ENCODE results near the gene ALDH1A3.
A peak's percentile ranks its signal among the peaks of the same experiment; 100 is the strongest.

The ALDH1A3 gene

DNA sequence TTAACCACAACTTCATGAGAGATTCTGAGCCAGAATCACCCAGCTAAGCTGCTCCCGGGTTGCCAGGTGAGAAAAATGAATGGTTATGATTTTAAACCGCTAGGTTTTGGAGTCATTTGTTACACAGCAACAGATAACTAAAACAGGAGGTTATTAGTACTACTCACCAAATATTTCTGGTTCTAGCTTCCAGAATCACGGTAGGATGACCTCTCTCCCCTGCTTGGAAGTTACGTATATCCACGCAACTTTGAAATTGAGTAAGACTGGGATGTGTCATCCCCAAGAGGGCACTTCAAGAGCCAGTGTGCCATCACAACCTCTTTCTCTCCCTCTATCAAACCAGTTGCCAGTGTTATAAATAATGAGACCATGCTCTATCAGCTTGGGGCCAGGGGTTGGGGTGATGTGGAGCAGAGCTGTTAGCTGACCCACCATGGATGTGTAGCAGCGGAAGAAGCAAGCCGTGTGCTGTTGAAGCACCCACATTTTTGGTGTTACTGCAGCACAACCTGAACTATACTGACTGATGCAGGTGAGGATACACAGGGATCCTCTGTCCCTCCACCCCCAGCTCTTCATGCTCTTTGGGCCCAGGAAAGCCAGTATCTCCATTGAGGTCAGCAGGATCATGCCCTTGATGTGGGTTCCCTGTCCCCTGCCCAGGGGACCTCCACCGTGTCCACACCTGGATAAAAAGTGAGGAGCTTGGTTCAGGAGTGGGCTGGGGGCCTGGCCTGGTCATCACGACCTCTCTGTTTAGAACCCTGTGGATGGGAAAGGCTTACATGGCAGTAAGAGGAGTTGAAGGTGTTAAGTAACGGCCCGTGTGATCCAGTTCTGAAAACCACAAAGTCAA lies 19.4 kb upstream of the ALDH1A3 start:
- no peak for DNase-seq (ENCODE audit: low read depth)

GRCh38 chr15:100860829-100861510 lies 18.7 kb upstream of the ALDH1A3 start:
- no peak for DNase-seq (ENCODE audit: low read depth)

DNA sequence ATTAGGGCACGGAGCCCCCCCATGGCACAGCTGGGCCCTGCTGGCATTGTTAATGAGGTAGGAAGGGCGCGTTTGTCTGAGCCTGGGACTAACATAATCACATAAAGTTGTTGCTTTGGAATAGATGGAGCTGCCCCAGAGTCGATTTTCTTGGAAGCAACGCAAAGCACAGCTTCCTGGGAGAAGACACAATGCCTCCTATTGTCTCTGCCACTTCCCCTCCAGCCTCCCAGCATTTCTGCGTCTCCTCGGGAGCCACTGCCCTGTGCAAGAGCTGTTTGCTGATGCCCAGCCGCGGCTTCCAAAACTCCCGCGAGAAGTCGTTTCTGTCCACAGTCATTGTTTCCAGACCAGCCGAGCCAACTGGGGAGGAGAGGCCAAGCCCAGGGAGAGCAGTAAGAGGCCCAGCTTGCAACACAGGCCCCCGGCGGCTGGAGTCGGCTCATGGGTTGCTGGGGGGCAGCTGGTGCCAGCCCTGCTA lies 18.1 kb upstream of the ALDH1A3 start:
- DNase-seq (ENCODE audit: low read depth) = no peak

DNA sequence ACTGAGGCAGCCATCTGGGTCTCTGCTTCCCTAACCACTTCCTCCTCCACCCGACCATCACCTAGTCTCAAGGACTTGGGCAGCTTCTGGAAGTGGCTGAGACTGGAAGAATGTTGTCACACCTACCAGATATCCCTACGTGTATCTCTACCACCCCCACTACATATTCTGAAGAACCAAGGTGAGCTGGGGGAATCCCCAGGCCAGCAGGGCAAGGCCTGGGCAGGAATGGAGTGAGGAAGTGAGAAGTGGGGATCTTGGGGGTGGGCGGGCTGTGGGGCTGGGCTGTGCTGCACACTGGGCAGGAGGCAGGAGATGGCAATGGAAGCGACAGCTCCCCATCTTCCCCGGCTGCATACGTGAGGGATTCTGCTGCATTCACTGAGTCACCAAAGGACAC lies 17.5 kb upstream of the ALDH1A3 start:
- no peak for DNase-seq (ENCODE audit: low read depth)

DNA sequence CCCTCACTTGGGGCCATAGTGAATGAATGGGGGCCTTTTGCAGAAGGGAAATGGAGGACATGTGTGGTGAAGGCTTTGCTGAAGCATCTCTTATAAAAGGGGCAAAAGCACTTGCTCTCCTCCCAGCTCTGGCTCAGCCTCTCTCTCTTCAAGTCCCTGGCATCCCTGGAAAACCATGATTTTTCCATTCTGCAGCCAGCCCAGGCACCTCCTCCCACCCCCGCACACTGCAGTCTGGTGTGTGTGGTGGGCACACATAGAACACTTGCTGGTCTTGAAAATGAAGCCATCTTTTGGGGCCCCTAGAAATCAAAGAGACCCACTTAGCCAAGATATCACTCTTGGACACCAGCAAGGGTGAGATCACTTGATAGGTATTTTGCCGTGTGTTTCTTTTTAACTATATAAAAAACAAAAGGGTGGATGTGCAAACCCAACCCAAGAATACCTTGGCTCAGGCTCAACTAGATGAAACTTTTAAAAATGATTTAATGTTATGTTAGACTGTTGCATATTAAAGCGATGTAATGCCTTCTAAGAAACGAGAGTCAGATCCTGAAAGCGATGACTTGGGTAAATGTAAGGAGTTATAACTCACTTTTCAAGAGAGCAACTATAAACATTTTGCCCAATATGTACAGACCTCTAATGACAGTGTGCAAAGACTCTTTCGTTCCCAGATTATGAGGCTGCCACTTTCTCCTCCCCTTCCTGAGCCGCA lies 16.4 kb upstream of the ALDH1A3 start:
- no peak for DNase-seq (ENCODE audit: low read depth)

DNA sequence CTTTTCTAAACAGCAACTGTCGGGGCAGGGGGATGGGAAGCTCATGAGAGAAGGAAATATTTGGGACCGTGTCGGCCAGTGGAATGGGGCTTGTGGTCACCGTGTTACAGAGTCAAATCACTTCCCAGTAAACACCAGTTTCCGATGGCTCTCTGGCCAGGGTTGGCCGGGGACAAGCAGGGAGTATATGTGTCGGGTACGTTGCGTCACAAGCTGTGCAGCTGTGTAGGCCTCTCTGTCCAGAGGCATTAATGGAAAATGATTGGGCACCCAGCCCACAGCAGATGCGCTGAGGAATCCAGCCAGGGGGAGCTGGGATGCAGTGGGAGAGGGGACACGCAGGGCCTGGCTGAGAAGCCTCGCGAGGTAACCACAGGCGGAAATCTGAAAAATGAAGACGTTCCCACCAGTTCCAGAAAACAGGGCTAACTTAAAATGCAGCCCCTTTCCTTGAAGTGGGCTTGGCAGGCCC lies 15.8 kb upstream of the ALDH1A3 start:
- no peak for DNase-seq (ENCODE audit: low read depth)

GRCh38 chr15:100866386-100867330 lies 13.0 kb upstream of the ALDH1A3 start:
- no peak for DNase-seq (ENCODE audit: low read depth)

DNA sequence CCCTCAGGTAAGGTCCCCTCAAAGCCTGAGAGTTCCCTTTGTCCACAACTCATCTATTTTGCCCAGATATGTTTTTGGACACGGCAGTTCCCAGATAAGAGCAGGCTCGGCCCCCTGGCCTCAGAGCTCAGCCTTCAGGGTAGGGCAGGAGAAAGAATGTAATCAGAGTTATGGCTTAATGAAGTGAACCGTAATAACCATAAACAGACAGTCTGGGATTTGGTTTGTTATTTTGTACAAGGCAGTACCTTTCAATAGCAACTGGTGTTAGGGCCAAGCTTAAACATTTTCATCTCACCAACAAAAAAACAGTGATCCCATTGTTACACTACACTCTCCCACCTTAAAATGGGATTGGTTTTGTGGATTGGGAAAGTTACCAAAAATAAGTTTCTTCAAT lies 12.2 kb upstream of the ALDH1A3 start:
- no peak for DNase-seq (ENCODE audit: low read depth)

DNA sequence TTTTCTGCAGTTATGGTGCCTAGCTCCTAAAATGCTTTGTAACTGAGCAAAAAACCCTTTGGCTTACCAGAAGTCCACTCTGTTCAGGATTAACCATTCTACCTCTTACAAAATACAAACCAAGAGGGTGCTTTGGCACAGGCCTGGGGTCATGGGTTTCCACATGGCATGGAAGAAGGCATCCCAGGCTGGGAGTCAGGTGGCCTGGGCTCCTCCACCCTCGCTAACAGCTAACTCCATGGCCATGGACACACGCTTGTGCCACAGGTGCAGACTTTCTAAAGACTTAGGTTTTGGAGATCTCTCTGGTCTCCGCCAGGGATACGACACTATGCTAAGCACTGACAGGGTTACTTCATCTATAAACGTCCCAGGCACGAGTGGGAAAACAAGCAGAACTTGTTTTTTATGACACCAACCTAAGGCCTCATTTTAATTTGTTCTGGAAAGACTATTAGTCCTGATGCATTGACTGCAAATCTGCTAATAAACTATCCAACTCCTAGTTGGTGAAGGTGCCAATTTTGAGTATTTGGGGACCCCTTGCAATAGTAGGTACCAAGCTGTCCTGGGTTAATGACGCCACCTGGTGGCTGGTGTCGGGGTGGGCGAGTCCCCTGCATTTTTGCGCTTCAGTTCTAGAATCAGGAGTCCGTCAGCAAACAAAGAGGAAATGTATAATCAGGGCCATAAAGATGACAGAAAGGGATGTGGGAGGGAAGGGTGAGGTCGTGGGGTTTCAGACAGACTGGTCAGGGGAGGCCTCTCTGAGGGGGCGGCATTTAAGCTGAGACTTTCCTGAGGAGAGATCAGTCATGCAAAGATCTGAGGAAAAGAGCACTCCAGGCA lies 10.3 kb upstream of the ALDH1A3 start:
- DNase-seq (ENCODE audit: low read depth) = no peak

DNA sequence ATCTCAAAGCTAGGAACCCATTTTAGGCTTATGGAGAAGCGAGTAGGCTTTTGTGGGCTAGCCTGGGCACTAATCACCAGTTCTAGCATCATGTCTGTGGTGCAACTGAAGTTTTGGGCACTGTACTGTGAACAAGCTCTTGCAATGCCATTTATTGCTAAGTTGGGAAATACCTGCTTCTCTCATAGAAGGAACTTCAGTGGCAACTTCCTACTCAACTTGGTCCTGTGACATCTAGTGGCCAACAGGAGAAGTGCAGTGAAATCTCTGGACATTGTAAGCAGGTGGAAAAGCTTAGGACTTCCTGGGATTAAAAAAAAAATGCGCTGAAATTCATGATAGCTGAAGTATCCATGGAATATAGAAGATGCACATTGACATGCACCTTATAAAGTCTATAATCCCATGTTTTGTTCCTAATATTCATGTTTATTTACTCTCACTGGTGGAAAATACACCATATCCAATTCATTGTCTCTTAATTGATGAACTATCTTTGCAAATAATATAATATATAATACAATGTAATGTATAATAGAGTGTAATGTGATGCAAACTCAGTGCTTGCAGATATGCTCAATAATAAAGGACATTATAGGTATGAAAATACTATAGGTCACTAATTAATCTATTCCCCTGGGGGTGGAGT lies 6.5 kb upstream of the ALDH1A3 start:
- DNase-seq (ENCODE audit: low read depth) = peak; percentile 14

DNA sequence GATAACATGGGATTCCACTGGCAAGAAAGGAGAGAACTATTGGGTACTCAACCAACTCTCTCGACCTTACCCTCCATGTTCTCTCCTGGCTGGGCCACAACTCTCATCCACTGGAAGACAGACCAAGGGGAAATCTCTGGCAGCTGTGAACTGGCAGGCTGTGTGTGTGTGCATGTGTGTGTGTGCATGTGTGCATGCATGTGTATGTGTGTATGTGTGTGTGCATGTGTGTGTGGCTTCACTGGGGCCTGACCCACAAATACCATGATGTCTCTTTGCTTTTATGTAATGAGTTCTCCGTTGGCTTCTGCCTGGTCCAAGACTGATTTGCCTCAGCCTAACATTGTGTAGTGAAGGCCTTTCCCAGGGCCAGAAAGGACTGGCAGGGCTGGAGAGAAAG lies 4.1 kb upstream of the ALDH1A3 start:
- no peak for DNase-seq (ENCODE audit: low read depth)

- DNase-seq (ENCODE audit: low read depth) = no peak
These were observed 3.7 kb upstream of the ALDH1A3 start for GRCh38 chr15:100875976-100876375.

DNA sequence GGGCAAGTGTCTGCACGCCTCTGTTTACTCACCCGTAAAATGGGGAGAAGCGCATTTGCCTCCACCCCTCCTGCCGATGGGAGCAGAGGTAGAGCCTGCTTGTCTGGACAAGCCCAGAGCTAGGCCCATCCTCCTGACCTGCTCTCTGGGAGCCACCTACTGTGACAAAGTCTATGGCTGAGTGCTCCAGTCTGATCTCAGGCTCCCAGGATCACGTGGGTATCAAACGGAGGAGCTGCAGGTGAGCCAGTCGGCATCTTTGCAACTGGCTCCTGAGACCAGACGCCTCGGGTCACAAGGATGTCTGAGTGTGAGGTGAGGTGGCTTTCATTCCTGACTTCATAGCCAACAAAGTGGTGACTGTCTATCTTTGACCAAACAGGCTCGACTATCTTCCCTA lies 2.1 kb upstream of the ALDH1A3 start:
- DNase-seq (ENCODE audit: low read depth) = no peak

DNA sequence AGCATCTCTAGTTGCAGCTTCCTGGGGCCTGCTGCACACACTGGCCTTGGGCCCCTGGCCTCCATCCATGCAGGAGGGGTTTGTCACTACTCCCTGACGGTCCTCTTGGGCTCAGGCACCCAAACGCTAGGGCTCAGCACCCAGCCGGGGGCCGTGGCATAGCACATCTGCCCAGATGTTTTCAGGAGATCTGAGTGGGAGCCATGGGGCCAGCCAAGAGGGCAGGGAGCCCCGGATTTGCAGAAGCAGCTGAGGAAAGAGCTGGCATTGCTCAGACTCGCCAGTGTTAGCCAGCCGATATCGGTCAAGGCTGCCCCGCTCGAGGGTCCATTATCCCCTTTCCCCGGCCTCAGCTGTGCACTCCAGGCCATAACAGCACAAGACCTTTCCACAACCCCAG lies 1.5 kb upstream of the ALDH1A3 start:
- DNase-seq (ENCODE audit: low read depth) = no peak

- no peak for DNase-seq (ENCODE audit: low read depth)
These were observed 983 bp upstream of the ALDH1A3 start for GRCh38 chr15:100878648-100879047.

GRCh38 chr15:100879061-100879463 lies 569 bp upstream of the ALDH1A3 start:
- no peak for DNase-seq (ENCODE audit: low read depth)

- DNase-seq (ENCODE audit: low read depth) = no peak
These were observed 687 bp downstream of the ALDH1A3 start for GRCh38 chr15:100880139-100880896.

GRCh38 chr15:100880897-100881242 lies 1.2 kb downstream of the ALDH1A3 start:
- no peak for DNase-seq (ENCODE audit: low read depth)

- no peak for DNase-seq (ENCODE audit: low read depth)
These were observed 2.1 kb downstream of the ALDH1A3 start for GRCh38 chr15:100881573-100882336.
